Stimulated activated naive CD8-positive, alpha-beta T cell treated with anti-CD3 and anti-CD28 coated beads, Interleukin-15, Interleukin-2, amounts not matched to agents 100 U/mL and 50 U/mL, for 24 hours (primary cell): ENCODE measurements around the gene CAMK2D.
"Not testable (repeated sequence)": the region's sequence is repeated elsewhere in the genome, so short reads cannot be mapped to it uniquely, and the experiment has no call there.

ENCODE experiments used
- ATAC-seq: fragments of 150-1000 bp; cut with Tn5 transposase; one replicate; pipeline ENCODE4 v1.10.0; 2021
- DNase-seq: peaks from one replicate; pipeline ENCODE4 v3.0.0; 2021

The CAMK2D gene

DNA sequence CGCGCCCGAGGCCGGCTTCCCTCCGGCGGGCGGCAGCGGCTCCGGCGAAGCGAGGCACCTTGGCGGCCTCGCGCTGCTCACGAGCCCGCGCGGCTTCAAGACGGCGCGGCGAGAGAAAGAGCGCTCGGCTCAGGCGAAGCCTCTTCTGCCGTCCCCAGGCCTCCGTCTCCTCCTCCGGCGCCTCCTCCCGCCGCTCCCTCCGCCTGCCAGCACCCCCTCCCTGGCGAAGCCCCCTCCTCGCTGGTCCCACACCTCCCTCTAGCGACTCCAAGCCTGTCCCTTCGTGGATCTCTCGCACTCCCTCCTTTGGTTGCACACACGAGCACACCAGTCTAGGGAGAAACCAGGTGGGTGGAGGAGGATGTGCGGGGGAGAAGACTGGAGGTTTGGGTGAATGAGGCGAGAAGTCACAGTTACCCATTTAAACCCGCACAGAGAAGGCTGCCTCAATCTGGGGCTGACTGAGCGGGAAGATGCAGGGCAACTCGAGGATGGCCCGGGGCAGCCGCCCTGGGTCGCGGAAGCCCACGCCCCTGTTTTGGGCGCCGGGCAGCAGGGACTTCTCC is at the start of gene CAMK2D:
Gene CAMK2D (minus strand): TSS at position 119 of the 566 bp plus-strand sequence. CDS start 670 bp downstream, outside the sequence.
- DNase-seq, result peak; percentile 85
- ATAC-seq, result peak; percentile 60

- ATAC-seq (no peak), DNase-seq (no peak)
Observed at GRCh38 chr4:113810906-113811305, 49.4 kb upstream of the CAMK2D start.

- peak; percentile 16 for DNase-seq
- no peak for ATAC-seq
Observed at GRCh38 chr4:113809311-113809710, 47.8 kb upstream of the CAMK2D start.

- DNase-seq (no peak), ATAC-seq (no peak)
Observed at GRCh38 chr4:113806850-113807249, 45.3 kb upstream of the CAMK2D start.

DNA sequence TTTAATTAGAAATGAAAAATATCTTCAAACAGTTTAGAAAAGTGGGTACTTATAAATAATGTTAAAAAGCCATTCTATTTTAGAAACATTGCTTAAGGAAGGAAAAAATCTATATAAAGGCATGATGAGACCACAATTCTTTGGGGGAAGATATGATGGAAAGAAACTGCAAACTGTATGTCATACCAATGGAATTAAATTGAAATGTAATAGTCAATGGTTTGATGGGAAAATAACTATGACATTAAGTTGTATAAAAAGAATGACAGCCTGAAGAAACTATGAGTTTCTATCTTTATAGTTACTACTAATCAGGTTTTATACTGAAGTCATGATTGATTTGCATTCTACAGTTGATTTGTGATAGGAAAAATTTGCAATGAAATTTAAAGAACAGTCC is 40.3 kb upstream of the CAMK2D start:
- ATAC-seq, result no peak
- no peak for DNase-seq

DNA sequence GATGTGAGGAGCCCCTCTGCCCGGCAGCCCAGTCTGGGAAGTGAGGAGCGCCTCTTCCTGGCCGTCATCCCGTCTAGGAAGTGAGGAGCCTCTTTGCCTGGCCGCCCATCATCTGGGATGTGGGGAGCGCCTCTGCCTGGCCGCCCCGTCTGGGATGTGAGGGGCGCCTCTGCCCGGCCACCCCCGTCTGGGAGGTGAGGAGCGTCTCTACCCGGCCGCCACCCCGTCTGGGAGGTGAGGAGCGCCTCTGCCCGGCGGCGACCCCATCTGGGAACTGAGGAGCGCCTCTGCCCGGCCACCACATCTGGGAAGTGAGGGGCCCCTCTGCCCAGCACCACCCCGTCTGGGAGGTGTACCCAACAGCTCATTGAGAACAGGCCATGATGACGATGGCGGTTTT is 34.8 kb upstream of the CAMK2D start:
- ATAC-seq, DNase-seq: not testable (repeated sequence)

DNA sequence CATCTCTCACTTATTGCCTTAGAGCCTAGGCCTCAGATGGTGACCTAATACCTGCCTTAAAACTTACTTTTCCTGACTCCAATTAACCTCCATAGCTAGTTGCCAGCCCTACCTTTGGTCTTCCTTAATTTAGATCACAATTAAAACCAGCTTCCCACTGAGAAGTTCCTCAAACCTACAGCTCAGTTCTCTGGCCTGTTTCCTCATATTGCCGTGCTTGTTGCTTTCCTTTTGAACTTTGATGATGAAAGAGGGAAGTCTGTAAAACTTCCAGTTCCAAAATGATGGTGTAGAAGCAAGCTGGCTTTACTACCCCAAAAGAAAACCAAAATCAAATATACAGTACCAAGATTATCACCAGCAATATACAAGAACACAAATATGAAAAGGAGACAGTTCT is 28.9 kb upstream of the CAMK2D start:
- DNase-seq (no peak), ATAC-seq (no peak)

DNA sequence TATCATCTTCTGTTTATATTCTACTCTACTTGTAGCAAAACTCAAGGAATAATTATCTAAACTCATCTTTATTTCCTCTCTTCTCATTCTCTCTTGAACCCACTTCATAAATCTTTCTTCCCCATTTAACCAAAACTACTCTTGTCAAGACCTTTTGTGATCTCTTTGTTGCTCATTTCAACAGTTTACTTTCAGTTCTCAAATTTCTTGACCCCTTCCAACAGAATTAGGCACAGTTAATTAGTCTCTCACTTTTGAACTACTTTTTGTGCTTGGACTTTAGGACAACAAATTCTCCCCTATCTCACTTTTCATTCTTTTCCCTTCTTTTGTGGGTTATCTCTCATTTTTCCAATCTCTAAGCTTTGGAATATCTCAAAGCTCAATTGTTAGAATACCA is 27.4 kb upstream of the CAMK2D start:
- ATAC-seq, result no peak

GRCh38 chr4:113785781-113786180 is 24.2 kb upstream of the CAMK2D start:
- no peak for DNase-seq
- no peak for ATAC-seq

More for the DNA sequence above, 27.4 kb upstream of the CAMK2D start:
- no peak for DNase-seq

DNA sequence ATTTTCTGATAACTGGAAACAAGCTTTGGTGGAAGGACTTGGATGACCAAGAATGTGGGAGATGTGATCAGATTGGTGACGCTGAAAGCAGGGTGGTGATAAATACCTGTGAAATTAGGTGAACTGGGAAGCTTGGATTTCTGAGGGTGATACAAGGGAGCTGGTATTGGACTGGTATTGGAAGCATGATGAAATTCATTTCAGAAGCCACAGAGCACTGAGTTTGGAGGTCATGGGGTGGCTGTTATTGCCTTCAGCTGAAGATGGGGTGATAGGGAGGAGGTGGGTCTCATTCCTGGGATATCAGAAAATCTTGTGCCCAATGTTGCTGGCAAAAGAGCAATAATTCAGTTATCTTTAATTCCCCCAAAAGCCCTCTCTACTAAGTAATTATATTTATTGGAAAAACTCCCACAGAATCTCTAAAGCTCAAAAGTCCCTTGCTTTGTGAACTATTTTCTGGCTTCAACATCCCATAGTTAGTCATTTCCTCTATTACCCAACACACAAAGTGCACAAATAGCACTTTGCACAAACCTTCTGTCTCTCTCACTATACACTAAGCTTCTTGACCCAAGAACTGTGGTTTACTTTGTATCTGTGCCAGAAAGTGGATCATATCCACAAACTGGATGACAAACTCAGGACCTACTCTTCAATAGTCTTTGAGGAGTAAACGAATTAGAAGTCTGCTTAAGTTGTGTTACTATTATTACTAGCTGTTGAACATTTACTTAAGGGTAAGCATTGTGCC is 23.1 kb upstream of the CAMK2D start:
- DNase-seq (no peak), ATAC-seq (peak; percentile 59)

DNA sequence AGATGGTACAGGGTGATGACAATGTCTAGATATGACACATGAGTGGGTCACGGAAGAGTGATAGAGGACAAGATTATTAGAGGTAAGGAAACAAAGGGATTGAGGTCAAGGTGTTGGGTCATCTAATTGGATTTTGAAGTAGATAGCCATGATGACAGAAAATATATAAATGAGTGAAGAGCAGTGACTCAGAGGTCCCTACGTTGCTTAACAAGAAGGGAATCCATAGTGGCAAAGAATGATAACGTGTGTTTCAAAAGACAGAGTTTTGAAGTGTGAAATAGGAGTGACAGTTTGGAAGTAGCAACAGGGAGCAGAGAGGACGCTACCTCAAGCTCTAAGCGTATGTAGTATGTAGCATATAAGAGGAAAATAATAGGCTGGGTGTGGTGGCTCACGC is 22.2 kb upstream of the CAMK2D start:
- ATAC-seq (no peak), DNase-seq (no peak)

DNA sequence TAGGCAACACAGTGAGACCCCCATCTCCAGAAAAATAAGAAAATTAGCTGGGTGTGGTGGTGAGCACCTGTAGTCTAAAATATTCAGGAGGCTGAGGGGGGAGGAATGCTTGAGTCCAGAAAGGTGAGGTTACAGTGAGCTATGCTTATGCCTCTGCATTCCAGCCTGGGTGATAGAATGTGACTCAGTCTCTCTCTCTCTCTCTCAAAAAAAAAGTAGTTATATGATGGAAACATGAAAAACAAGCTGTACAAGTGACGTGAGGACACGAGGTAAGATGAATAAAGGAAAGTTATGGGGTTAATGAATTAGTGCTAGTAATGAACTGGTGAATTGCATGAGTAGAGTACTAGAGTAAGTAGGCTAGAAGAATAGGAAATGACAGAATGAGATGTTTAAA is 21.8 kb upstream of the CAMK2D start:
- ATAC-seq, result no peak
- DNase-seq, result no peak

GRCh38 chr4:113781439-113782040 is 20.0 kb upstream of the CAMK2D start:
- no peak for ATAC-seq
- DNase-seq, result no peak

- no peak for ATAC-seq
- DNase-seq, result no peak
Observed at GRCh38 chr4:113776679-113777078, 15.1 kb upstream of the CAMK2D start.

DNA sequence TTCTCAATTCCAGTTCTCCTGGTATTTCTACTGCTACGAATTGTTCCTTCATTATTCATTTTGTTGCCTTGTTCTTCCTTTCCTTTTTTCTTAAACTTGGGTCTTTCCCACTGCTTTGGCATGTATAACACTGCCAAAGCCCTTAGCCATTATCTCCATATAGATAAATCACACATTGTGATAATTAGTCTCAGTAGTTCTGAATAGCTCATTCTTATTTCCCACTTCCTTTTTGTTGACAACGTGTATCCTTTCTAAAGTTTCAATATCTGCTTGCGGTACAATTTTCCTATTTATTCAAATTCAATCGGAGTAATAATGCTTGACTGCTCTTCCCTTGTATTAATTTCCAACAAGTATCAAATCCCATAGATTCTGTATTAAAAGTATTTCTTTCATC is 14.5 kb upstream of the CAMK2D start:
- no peak for ATAC-seq
- DNase-seq, result no peak

GRCh38 chr4:113773756-113774155 is 12.2 kb upstream of the CAMK2D start:
- no peak for DNase-seq
- no peak for ATAC-seq

GRCh38 chr4:113773014-113773413 is 11.5 kb upstream of the CAMK2D start:
- peak; percentile 23 for DNase-seq
- ATAC-seq, result no peak

- DNase-seq (no peak), ATAC-seq (peak; percentile 34)
Observed at GRCh38 chr4:113772319-113772718, 10.8 kb upstream of the CAMK2D start.

- ATAC-seq, result peak; percentile 40
Observed at GRCh38 chr4:113769744-113770143, 8.2 kb upstream of the CAMK2D start.

DNA sequence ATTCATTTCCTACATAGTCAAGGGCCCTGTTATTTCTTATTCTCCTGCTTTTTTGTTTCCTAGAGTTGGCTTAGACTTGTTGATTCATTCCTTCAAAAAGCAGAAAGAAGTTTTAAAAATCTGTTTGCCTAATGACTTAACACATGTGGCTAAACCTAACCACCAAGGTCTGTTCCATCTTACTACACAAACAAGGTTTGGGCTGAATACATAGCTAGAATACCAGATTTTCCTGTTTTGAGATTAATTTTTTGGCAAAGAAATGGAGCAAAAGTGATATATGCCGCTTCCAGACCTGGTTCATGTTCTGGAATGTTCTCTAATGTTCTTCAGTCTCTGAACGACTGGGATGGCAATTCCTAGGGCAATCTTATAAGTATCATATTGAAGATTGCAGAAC is 7.4 kb upstream of the CAMK2D start:
- no peak for ATAC-seq
- DNase-seq, result no peak

More at GRCh38 chr4:113769744-113770143, 8.2 kb upstream of the CAMK2D start:
- DNase-seq, result no peak

DNA sequence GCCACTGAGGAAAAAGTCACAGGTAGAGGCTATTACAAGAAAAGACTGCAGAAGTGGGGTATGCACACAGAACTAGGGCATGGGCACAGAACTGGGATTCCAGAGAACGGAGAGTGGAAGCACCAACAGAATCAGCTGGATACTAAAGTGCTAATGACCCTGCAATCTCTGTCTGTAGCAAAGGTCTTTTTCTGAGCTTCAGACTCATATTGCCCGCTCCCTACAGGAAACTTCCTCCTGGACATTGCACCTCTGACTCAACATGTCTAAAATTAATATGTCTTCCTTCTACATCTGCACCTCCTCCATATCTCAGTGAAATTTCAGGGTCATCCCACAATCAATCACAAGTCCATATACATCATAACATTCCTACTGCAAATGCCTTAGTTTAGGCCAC is 5.3 kb upstream of the CAMK2D start:
- DNase-seq (no peak), ATAC-seq (no peak)

DNA sequence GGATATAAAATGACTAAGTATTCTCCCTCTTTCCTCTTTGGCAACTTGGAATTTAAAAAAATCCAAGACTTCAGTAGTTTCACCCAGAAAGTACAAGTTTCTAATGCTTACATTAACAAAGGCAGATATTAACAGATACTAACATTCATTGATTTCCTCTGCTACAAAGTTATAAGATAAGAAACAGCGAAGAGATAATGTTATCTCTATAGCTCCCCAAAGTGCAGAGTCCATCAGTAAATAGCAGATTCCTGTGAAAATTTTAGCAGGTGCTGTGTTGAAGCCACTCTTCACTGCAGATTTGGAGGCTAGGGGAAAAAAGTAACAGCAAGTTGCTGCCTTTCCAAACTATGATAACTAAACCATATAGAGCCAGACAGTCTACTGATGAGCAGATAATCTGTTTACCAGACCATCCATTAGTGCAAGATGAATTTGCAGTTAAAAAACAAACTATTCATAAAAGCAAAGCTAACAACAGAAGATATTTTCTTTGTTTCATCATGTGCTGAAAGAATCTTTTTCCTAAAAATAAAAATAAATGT is 3.3 kb upstream of the CAMK2D start:
- DNase-seq (no peak), ATAC-seq (no peak)

DNA sequence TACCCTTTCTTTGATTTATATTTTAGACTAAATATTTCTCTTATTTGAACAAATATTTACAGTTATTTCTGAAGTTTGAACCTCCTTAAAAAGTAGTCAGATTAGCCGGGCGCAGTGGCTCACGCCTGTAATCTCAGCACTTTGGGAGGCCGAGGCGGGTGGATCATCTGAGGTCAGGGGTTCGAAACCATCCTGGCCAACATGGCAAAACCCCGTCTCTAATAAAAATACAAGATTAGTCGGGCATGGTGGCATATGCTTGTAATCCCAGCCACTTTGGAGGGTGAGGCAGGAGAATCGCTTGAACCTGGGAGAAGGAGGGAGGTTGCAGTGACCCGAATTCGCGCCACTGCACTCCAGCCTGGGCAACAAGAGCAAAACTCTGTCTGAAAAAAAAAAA is 2.4 kb upstream of the CAMK2D start:
- ATAC-seq, DNase-seq: not testable (repeated sequence)

GRCh38 chr4:113763029-113763285 is 1.4 kb upstream of the CAMK2D start:
- DNase-seq (no peak), ATAC-seq (no peak)
